CD4-positive, alpha-beta T cell treated with Interleukin-4 for 4 hours (primary cell): ENCODE results near the gene SNUPN.
"Not testable (repeated sequence)": the region's sequence is repeated elsewhere in the genome, so short reads cannot be mapped to it uniquely, and the experiment has no call there.

Source experiments
- DNase-seq: peaks from one replicate; pipeline ENCODE4 v3.0.0-alpha.2; 2020

SNUPN gene

DNA sequence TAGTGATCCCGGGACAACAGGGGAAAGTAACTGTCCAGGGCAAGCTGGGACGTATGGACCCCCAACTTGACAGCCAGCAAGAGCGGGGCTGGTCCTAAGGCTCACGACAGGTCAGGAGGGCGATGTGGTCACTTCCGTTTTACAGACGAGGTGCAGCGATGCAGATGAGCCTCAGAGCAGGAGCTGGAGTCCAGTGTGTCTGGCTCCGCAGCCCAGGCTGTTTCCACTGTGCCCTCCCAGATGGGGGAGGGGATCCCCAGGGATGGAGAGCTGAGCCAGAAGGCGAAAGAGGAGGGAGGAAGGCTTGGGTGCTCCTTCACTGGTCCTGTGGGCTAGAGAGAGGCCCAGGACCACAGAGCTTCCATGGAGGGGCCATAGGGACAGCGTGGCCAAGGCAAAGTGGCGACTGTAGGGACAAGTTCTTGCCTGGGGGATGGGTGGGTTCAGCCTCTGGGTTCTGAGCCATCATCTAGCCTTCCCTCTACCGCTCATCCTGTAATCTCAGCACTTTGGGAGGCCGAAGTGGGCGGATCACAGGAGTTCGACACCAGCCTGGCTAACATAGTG lies 27.9 kb upstream of the SNUPN start:
- no peak for DNase-seq

DNA sequence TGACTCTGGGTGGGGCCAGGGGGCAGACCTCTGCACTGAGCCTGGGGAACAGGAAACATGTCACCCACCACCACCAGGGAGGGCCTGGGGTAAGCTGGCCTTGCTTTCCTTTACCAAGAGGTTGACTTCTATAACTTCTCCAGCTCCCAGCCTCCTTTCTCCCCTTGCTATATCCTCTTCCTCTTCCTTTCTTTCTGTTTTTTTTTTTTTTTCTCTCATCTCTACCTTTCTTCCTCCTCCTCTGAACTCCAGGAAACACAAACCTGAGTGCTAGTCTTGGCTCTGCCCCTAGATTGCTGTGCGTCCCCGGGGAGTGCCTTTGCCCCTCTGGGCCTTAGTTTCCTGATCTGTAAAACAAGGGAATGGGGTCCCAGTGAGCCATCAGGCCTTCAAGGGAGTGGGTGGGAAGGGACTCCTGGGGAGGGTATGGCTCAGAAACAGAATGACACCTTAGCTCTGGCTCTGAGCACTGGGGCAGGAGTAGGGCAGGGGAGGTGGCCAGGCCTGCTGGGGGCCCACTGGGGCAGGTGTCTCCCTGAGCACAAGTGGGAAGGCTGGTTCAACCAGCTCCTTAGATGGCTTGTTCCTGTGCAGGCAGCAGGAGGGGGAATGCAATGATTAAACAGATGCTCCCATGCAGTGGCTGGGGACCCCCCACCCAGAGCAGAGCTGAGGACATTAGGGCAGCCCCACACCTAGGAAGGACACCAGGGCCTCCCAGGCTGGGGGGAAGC lies 26.5 kb upstream of the SNUPN start:
- DNase-seq: no peak

DNA sequence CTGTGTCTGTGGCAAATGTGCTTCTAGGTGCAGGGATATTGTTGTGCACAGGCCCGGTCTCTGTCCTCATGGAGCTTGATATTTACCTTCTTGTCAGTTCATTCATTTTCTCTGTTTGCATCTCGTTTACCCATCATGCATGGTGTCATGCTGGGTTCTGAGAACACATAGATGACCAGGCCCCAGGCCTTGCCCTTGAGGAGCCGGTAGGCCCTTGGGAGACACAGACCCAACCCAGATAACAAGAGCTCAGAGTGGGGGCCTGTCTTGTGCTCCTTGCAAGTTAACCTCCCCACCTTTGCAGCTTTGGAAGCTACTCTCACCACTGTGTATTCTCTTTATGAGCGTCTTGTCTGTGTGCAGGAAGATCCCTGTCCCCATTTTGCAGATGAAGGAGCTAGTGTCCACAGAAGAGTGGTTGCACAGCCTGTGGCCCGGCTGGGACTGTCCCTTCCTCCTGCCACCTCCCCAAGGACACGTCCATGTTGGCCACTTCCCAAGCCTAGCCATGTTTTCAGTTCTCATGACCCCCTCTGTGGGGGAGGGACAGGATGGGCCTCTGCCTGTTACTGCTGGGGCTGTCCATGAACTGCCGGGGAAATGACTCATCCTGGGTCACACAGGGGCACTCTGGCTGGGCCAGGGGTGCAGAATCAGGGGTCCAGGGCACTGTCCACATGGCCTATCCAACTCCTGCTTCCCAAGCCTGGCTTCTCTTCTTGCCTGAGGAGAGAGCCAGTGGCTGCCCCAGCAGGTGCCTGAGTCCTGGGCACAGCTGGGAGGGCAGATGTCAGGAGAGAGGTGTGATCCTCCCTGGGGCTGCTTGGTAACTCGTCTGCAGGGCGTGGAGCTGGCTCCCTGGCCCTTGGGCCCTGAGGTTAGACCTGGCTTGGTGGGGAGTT lies 25.6 kb upstream of the SNUPN start:
- no peak for DNase-seq

DNA sequence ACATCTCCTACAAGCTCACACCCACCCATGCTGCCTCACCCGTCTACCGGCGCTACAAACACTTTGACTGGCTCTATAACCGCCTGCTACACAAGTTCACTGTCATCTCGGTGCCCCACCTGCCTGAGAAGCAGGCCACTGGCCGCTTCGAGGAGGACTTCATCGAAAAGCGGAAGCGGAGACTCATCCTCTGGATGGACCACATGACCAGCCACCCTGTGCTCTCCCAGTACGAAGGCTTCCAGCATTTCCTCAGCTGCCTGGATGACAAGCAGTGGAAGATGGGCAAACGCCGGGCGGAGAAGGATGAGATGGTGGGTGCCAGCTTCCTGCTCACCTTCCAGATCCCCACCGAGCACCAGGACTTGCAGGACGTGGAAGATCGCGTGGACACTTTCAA lies 24.3 kb upstream of the SNUPN start:
- DNase-seq: no peak

DNA sequence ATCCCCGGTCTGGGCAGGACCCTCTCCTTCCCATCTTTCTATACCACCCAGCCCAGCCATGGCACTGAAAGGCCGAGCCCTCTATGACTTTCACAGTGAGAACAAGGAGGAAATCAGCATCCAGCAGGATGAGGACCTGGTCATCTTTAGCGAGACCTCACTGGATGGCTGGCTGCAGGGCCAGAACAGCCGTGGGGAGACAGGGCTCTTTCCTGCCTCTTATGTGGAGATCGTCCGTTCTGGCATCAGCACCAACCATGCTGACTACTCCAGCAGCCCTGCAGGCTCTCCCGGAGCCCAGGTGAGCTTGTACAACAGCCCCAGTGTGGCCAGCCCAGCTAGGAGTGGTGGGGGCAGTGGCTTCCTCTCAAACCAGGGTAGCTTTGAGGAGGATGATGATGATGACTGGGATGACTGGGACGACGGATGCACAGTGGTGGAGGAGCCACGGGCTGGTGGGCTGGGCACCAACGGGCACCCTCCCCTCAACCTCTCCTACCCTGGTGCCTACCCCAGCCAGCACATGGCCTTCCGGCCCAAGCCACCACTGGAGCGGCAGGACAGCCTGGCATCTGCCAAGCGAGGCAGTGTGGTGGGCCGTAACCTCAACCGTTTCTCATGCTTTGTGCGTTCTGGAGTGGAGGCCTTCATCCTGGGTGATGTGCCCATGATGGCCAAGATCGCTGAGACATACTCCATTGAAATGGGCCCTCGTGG lies 23.7 kb upstream of the SNUPN start:
- DNase-seq: no peak

DNA sequence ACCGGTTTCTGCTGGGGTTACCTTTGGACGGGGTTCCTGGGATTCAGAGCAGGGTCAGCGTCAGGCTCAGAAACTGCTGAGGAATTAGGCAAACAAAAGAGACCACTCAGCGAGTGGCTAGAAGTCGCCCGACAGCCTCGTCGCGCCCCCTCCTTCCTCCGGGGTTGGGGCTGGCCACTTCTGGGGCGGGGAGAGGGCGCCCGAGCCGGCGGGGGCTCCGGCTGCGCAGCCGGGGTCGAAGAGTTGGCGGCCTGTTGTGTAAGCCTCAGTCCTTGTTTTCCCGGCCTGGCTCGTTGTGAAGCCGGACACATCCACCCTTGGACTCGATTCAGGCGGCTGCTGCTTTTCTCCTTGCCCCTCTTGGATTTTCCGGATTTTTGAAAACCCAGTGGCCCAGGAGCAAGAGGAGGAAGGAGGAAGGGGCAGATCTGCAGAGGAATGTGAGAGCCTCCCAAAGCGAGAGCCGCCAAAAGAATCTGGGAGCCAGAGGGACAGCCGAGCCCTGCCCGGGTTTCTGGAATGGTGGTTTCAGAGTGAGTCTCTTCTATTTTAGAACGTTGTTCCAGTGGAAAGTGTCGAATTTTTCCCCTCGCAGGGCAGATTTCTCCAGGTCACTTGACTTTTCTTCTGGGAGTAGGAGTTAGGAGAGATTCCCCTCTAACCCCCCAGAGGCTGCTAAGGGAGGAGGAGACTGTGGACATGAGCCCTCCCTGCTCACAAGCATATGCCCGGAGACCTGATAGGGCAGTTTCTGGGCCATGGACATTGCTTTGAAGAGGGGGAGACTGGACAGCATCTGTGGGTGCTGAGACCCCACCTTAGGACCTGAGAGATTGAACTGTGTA lies 22.9 kb upstream of the SNUPN start:
- DNase-seq: no peak

DNA sequence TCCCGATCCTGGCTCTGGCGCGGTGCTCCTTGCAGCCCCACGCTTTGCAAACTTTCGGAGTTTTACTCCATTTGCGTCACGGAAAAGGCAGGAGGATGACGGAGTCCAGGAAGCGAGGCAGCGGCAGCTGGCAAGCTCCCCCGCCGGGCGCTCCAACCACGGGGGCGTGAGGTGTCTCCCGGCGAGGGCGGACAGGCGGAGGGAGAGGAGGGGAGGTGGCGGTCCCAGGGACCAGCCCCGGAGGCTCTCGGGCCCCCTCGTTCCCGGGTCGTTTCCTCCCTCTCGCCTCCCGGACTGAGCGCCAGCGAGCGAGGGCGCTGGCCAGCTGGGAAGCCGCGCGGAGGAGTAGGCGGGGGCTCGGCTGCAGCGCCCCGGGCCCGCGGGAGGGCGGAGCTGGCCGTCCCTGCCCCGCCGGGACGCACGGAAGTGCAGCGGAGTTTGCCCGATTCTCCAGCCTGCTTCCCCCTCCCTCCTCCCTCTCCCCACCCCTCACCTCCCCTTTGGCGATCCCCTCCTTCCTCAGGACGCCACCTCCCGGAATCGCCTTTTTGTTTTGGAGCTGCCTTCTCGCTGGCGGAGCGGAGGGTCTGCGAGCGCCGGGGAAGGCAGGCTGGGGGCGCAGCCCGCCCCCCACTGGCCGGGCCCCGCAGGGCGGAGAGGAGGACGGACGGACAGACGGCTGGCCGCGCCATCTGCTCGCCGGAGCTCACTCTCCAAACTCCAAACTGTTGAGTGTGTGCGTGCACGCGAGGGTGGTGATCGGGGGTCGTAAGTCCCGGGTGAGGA lies 22.0 kb upstream of the SNUPN start, which contains the start of gene SNX33:
Gene SNX33 (plus strand): TSS at position 543 of the 786 bp plus-strand sequence. CDS start 1,191 bp downstream, outside the sequence.
- peak; percentile 25 for DNase-seq

DNA sequence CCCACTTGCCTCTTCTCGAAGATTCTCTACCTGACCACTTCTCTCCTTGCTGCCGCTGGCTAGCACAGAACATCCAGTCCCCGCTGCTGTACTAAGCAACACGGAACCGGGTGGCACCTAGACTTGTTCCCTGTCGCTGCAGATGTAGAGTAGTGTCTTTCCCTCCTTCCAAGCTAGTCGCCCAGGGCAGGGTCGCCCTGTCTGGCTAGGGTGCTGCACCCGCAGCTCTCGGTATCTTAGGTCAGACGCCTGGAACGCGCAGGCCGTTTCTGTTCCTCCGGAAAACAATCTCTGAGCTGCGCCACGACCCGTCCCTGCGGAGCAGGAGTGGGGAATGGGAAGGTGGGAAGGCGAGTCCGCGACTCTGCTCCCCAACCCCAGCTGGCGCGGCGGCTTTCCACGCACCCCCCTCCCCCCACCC lies 21.4 kb upstream of the SNUPN start:
- no peak for DNase-seq

DNA sequence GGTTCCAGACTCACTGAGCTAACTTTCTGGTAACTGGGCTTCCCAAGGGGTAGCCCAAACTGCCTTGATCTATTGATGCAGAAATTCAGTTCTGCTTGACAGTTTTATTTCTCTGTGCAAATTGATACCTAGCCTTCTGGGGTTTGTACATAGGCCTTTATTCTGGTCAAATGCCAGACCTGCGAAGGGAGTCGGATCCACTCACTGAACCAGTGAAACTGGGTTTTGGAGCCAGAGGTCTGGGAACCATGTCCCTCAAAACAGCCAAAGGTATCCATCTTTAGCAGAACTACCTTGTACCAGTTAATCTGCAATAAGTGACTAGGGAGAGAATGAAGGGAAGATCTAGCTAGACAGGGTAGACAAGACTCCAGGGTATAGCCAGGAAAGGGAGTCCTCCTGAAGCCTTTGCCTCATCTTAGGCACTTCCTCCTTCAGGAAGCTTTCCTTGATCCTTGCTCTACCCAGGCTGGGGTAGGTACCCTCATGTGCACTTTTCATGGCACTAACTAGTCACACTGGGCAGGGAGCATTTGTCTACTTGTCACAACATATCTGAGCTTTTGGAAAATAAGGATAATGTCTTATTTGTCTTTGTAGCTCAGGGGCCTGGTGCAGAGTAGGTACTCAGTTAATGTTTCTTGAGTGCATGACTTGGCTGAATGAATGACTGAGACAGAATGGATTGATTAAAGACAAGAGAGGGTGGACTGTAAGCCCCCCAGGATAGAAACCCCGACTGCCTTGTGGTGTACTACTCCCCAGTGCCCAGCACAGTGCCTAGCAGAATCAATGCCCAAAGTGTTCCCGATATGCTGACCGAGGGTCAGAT lies 20.8 kb upstream of the SNUPN start:
- DNase-seq: no peak

DNA sequence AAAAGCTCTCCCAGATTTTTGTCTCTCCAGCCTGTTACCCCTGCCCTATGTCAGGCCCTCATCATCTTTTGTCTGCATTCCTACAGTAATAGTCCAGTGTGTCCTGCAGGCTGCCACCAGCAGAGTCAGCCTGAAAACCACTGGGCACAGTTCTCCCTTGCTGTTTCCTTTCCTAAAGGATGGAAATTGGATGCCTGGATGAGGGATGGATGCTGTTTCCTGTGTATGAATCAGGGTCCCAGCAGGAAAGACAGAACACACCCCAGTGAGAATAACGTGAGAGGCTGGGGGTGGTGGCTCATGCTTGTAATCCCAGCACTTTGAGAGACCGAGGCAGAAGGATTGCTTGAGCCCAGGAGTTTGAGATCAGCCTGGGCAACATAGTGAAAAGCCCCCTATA lies 18.9 kb upstream of the SNUPN start:
- no peak for DNase-seq

DNA sequence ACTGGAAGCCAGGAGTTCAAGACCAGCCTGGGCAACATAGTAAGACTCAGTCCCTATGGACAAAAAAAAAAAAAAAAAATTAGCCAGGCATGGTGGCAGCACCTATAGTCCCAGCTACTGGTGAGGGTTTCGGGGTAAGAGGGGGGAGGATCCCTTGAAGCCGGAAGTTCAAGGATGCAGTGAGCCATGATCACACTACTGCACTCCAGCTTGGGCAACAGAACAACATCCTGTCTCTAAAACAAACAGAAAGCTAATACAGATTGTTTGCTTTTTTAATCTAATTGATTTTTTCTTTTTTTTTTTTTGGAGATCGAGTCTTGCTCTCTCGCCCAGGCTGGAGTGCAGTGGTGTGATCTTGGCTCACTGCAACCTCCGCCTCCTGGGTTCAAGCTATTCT lies 16.1 kb upstream of the SNUPN start:
- no peak for DNase-seq

DNA sequence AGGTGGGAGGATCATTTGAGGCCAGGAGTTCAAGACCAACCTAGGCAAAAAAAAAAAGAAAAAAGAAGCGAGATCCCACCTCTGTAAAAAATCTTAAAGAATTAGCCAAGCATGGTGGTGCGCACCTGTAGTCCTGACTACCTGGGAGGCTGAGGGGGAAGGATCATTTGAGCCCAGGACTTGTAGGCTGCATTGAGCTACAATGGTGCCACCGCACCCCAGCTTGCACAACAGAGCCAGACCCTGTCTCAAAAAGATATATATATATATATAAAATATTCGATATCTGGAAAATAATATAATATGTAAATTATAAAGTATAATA lies 15.6 kb upstream of the SNUPN start:
- DNase-seq: no peak

DNA sequence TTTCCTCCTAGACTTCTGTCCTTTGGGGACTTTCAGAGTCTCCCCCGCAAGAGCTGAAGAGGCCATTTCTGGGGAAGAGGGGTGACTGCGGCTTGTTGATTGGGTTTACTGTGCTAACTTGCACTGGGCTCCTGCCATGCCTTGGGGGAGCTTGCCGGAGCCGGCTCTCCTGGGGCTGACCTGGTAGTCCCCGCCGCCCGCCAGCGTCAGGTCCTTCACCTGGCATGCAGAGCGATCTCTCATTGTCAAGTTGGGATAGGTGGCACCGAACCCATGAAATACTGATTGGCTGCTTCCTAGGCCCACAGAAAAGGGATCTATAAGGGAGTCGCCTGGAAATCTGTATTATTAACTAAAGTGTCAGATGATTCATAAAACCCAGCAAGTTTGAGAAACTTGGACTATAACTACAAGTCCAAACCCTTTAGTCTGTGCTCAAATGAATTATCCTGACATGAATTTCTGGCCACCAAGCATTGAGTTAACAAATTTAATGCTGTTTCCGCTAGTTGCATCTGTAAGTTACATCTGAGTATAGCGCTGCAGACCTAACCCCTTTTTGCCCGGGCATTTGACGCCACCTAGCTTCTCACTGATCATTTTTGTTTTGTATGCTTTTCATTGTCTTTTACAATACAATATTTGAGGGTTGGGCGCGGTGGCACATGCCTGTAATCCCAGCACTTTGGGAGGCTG lies 15.1 kb upstream of the SNUPN start:
- DNase-seq: peak; percentile 75

DNA sequence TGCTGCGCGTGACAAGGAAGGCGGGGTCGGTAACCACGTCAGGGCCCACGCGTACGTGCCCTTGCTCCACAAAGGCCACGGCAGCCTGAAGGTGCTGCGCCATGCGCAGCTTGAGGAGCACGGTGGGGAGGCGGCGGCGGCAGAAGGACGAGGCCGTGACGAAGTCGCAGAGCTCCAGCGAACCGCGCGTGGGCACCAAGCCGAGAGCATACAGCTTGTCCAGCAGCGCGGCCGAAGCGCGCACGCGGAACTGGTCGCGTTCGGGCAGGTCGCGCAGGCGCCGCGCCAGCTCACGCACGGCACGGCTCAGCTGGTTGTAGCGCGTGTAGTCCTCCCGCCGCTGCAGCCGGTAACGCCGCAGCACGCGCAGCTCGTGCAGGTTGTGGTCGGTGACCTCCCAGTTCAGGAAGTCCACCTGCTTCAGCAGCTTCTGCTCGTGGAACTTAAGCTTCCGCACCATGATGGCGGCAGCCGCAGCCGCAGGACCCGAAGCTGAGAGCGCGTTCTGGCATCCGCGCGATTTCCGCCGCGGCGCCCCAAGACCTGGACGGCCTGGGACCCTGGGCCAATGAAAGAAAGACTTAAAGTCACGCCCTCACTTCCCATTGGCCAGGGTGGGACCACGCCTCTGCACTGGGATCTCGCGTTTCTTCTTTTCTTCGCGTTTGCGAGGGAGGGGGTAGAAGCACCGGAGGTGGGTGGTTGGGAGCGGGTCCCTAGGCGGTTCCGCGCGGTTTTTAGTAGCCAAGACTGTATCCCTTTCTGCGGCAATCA lies 14.4 kb upstream of the SNUPN start, which contains the start of gene IMP3:
Gene IMP3 (minus strand): TSS at position 516 of the 774 bp plus-strand sequence. CDS start 56 bp downstream, at position 460.
- DNase-seq: peak; percentile 94

DNA sequence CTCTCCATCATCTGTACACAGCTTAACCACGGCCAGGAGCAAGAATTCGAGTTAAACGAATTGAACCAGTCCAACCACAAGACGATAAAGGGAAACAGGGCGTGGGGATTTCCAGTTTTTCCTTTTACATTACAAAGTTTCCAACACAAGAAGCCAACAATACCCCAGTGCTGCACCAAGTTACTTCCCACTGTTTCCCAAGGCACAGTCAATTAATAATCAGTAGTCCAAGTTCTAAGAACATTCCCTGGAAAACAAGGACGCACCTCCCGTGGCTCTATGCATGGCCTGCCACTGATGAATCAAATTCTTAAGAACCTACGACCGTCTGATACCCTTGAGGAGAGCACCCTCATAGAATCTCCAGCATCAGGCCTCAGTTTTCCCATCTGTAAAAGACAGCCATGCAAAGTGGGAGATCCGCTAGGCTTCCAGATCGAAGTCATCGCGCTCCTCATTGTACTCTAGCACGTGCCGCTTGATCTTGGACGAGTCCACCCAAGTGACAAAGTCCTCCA lies 13.7 kb upstream of the SNUPN start:
- peak; percentile 36 for DNase-seq

DNA sequence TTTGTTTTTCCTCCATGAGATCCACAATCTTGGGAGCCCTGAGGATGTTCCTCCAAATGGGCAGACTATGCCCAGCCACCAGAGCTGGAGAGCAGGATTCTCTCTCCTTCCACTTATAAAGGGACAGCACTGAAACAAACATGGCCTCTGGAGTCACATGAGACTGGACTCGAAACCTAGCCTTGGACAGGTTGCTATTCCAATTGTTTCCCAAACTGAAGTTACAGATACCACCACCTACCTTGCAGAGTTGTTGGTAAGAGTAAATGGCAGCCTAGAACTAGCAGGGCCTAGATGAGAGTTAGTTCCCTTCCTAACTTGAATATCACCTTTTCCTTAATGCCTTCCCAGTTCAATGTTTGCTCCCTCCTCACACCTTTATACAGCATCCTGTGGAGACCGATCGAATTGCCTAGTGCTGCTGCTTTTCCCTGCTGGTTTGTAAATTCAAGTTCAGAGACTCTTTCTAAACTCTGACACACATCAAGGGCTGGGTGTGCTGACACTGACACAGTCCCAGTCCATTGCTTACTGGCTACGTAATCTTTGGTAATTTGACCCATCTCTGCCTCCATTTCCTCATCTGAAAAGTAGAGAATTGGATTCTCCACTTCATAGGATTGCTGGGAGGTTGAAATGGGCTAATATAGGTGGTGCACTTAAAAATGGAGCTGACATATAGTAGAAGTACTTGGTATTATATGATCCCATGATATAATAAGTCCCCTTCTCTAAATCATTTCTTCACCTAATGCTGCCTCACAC lies 11.9 kb upstream of the SNUPN start:
- DNase-seq: no peak

DNA sequence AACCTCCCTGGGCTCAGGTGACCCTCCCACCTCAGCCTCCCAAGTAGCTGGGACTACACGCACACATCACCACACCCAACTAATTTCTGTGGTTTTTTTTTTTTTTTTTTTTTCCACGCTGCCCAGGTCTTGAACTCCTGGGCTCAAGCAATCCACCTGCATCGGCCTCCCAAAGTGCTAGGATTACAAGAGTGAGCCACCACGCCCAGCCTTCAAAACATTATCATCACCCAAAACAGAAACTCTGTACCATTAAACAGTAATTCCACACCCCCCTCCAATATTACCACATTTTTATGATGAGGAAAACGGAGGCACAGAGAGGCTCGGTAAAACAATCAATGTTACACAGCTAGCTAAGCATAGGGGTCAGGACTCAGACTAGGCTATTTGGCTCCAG lies 10.5 kb upstream of the SNUPN start:
- DNase-seq: no peak

DNA sequence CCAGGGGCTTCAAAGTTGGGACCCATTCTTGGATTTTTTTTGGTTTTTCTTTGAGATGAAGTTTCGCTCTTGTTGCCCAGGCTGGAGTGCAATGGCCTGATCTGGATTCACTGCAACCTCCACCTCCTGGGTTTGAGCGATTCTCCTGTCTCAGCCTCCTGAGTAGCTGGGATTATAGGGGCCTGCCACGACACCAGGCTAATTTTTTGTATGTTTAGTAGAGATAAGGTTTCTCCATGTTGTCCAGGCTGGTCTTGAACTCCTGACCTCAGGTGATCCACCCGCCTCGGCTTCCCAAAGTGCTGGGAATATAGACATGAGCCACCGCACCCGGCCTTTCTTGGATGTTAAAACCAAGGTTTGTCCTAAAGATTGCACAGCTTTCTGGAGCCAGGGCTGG lies 8.4 kb upstream of the SNUPN start:
- not testable (repeated sequence) for DNase-seq
